HG02943 (cell line): ENCODE data around the gene PHKA2.
"Not testable (repeated sequence)": the region's sequence is repeated elsewhere in the genome, so short reads cannot be mapped to it uniquely, and the experiment has no call there.

Source experiments
- ATAC-seq: cut with Tn5 transposase; IDR thresholded peaks from one replicate; pipeline ENCODE4 v1.9.1; 2021; ENCODE audit warnings: mild to moderate bottlenecking, low read depth, moderate library complexity; ENCODE audit not compliant: unreplicated experiment

PHKA2 gene

DNA sequence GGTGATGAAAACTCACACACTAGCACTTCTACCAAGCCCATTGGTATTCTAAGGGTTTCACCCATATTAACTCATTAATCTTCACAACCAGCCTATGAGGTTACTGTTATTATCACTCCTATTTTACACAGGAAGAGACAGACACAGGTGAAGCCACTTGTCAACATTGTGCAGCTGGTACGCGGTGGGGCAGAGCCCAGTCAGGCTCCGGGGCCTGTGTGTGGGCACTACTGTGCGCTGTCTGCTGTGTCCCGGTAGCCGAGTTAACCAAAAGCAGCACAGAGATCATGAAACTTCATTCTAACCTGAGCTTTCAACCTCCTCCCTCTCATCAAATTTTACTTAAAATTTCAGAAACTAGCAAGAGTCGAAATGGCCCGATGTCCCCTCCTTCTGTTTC is 111.3 kb downstream of the PHKA2 start:
- ATAC-seq, result no peak

DNA sequence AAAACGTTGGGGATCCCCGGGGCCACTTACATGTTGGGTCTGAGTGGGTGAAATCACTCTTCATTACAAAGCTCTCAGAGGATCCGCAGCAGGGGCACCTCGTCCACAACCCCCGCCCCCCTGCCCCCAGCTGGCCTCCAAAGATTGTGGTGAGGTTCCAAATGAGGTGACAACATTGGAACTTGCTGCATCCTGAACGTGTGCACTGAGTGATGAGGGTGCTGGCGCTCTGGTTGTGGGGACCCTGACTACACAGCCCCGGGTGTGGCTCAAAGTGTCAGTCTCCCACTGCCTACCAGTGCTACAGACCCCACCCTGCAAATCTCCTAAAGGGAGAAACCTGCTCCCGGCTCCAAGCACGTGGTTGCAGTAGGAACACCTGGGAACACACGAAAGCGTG is 111.9 kb downstream of the PHKA2 start:
- no peak for ATAC-seq

DNA sequence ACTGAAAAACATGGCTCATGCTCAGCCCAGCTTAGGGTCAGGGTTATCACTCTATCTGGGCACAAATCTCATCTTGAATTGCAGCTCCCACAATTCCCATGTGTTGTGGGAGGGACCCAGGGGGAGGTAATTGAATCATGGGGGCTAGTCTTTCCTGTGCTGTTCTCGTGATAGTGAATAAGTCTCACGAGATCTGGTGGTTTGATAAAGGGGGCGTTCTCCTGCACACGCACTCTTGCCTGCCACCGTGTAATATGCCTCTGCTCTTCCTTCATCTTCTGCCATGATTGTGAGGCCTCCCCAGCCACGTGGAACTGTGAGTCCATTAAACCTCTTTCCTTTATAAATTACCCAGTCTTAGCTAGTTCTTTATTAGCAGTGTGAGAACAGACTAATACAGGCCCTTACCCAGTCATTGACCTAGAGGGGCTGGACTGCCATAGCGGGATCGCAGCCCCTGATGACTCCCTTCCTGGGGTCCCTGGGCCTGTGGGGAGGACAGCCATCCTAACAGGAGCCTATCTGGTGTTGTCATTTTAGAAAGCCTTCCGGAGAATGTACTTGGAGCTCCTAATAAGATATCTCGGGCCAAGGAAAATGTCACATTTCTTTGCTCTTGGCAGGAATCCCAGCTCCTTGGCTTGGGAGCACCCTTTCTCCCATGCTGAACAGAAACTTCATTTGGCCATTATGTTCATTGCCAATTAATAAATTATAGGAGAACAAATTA is 112.6 kb downstream of the PHKA2 start:
- ATAC-seq, result no peak

DNA sequence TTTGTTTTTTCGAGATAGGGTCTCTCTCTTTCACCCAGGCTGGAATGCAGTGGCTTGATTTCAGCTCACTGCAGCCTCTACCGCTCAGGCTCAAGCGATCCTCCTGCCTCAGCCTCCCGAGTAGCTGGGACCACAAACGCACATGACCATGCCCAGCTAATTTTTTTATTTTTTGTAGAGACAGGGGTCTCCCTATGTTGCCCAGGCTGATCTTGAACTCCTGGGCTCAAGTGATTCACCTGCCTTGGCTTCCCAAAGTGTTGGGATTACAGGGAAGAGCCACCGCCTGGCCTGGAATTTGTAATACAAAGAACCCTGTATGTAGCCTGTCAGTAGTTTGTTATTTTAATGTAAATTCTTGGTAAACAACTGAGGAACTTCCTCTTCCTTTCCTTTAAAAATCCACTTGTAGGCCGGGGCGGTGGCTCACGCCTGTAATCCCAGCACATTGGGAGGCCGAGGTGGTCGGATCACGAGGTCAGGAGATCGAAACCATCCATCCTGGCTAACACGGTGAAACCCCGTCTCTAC is 119.5 kb downstream of the PHKA2 start:
- ATAC-seq, result no peak

DNA sequence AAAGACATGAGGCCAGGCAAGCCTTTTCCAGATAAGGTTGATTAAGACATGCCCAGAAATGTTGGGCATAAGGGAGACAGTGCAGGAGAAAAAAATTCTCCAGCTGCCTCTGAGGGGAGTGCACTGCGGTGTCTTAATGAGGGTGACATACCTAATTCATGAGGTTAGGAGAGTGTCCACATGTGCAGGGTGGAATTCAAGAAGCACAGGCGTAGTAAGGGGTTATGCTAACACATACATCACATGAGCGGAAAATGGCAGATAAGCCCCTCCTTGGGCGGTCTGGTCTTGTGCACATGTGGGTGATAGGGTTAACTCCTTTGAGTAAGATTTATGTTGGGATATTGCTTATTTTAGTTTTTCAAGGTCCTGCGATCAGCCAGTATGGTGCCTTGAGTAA is 122.4 kb downstream of the PHKA2 start:
- no peak for ATAC-seq

DNA sequence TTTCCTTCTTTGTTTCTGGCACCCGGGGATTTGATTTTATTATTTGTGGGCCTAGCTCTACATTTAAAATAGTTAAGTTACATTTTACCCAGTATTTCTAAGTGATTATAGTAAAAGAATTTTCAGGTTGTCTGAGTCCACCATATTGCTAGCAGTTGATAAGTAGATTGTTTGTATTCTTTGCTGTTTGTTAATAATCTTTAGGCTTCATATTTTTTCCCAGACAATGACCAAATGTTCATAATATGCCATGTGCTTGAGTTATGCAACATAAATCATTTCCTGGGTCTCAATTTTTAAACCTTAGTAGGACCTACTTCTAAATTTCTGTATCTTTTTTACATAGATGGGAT is 127.3 kb downstream of the PHKA2 start:
- ATAC-seq, result no peak

DNA sequence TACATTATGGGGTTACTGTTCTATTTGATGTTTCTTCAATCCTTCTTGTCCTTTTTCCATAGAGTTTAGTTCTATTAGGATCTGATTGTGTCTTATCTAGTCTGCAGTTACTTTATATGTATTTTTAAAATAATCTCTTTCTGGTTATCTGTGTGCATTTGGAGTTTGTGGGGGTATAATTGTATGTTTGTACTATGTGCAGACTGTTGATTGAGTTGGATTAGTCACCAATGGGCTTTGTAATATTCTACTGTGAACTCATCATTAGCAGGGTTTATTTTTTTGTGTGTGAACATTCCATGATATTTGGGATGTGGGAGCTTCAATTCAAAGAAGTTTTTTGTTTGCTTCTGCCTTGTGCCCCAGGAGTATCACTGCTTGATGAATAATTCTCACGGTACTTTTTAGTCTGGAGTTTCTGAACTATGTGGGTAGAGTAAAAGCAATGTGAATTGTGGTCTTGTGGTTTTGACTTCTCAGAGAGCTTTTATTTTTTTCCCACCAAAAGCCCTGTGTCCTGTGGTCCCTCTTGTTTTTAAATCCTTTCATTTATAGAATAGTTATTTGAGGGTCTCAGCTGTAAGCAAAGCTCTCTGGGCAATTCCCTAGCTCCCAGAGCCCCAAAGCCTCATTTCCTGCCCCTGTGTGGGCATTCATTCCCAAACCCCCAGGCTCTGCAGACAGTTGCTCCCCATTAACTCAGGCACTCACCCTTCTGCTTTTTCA is 127.8 kb downstream of the PHKA2 start:
- peak; percentile 87 for ATAC-seq

DNA sequence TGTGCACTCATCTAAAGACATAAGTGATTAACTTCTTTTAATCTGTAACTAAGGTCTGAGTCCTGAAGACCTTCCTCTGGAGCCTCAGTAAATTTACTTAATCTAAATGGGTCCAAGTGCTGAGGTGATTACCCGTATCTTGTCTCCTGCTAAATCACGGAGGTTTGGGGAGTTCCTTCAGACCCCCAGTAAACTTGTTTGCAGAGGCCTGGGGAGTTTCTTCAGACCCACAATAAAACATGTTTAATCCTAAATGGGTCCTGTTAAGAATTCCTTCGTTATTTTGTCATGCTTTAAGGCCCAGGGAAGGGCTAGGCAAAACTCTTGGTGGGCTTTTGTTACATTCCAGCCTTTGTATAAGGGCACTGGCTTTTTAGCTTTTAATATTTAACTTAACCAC is 136.0 kb downstream of the PHKA2 start:
- not testable (repeated sequence) for ATAC-seq
